GM21360 (cell line): ENCODE results near the gene IQGAP1.
"Not testable (repeated sequence)": the region's sequence is repeated elsewhere in the genome, so short reads cannot be mapped to it uniquely, and the experiment has no call there.

ENCODE experiments used
- ATAC-seq: cut with Tn5 transposase; IDR thresholded peaks from one replicate; pipeline ENCODE4 v1.9.1; 2021; ENCODE audit warnings: mild to moderate bottlenecking, moderate library complexity; ENCODE audit not compliant: unreplicated experiment

The IQGAP1 gene

DNA sequence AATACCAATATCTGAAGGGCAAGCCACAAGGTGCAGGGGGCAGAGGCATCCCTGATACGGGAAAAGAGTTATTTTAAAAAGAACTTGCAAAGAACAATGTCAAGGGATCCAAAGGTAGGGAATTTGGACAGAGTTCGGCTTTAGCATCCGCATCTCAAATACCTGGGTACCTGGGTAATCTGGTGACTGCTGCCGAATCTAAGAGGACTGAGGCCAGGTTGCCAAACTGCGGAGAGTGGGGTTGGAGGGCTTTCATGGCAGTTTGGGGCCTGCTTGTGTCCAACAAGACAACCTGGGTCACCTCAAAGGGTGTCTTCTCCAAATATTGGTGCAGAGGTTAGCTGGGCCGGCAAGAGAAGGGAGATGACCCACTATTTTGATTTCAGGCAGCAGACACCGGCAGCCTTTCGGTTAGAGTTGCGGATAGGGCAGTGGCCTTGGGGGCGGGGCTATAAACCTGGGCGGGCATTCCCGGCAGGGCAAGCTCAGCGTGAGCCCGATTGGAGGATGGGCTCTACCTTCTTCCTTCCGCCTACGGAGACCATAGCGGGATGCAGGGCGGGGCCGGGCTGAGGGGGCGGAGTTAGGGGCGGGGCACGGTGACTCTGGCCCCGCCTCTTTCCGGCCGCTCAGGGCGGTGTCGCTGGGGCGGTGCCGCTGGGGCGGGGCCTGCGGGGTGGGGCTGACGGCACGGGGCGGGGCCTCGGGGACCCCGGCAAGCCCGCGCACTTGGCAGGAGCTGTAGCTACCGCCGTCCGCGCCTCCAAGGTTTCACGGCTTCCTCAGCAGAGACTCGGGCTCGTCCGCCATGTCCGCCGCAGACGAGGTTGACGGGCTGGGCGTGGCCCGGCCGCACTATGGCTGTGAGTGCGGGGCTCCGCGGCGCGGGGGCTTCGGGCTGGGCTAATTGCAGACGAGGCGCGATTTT is at the start of gene IQGAP1:
TSS of gene IQGAP1 (plus strand) at position 709 of the 928 bp plus-strand sequence. CDS start at position 809, 100 bp downstream.
- ATAC-seq, result peak; percentile 88

DNA sequence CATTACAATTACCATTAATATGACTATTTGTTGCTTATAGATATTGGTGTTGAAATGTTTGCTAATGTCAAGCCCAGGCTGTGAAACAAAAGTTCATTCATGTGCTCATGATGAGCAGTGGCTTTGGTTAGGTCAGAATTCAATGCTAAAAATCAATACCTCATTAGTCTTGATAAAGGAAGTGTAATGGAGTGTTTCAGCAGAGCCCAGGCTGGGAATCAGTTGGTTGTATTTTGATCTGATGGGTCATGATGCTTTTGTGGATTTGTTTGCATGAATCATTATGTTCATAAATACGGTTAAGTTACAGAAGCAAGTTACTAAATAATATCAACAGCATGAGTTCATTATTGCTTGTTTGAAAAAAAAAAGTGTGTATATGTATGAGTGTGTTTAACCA is 49.5 kb upstream of the IQGAP1 start:
- no peak for ATAC-seq

- no peak for ATAC-seq
Measured at GRCh38 chr15:90340345-90340744, 47.7 kb upstream of the IQGAP1 start.

DNA sequence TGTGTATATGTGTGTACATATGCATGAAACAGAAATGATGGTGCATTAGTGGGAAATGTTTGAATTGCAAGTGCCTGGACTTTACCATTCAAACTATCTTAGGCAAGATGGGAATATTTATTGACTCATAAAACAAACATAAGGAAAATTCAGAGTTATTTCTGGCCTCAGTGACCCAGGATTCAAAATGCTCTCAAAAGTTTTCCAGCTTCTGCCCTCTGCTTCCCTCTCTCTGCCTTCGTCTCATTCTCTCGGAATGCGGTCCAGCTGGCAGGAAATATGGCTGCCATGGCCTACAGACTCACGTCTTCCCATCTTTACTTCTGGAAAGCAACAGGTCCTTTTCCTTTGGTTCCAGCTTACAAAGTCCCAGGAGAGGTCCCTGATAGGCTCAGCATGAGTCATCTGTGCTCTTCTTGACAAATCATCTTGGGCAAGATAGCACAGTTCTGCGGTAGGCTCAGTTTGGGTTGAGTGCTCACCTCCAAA is 44.7 kb upstream of the IQGAP1 start:
- no peak for ATAC-seq

DNA sequence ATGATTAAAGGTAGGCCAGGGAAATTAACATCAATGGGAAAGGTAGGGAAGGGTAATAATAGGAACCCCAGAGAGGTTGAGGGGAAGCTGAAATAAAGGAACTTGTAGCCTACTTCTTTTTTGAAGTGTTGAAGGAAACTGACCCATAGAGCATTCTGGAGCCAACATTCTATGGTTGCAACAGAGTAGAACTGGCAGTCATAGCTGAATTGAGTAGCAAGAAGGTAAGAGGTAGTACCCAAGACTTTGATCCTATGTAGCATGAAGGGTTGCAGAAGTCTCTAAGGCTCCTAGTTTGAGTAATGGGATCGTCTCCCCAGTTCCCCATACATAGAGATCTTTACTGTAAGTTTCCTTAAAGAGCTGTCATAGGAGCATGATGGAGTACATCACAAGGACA is 43.4 kb upstream of the IQGAP1 start:
- ATAC-seq, result no peak

DNA sequence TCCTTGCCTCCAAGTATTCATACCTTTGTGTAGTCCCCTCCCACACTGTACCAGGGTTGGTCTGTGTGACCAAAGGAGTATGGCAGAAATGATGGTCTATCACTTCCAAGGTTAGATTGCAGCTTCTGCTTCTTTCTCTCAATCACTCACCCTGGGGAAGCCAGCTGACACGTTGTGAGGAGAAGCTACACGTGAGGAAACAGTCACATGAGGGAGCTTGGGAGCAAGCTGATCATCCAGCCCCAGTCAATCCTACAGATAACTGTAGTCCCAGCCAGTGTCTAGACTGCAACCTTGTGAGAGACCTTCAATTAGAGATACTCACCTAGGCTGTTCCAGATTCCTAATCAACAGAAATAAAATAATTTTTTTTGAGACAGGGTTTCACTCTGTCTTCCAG is 42.2 kb upstream of the IQGAP1 start:
- ATAC-seq, result no peak

GRCh38 chr15:90347431-90348065 is 40.5 kb upstream of the IQGAP1 start:
- ATAC-seq, result not testable (repeated sequence)

- ATAC-seq, result no peak
Measured at GRCh38 chr15:90348456-90348855, 39.6 kb upstream of the IQGAP1 start.

- no peak for ATAC-seq
Measured at GRCh38 chr15:90349072-90349471, 39.0 kb upstream of the IQGAP1 start.

- no peak for ATAC-seq
Measured at GRCh38 chr15:90349821-90350220, 38.2 kb upstream of the IQGAP1 start.

DNA sequence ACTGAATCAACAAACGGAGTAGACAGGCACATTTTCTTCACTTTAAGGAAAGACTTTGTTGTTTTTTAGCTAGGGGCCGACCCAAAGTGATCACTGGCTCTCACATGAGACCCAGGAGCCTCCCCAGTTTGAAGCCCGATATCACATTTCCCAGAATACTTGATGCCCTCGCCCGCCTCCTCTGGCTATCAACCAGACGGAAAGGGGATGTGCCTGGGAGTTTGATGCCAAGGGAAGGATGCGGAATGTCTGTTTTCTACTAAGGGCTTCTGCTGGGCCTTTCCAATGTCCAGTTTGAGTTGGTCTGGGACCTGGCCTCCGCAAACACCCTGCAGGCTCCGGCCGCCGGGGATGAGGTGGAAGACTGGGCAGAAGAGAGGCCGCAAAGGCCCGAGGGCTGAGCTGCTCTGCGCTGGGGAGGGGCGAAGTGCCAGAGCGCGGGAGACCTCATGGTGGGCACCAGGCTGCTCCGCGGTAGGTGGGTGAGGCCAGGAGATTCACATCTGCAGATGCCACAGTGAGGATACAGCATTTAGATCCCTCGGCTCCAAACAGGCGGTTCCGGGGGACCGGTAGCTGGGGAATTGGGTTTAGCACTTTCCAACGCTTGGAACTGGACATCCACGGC is 36.4 kb upstream of the IQGAP1 start:
- ATAC-seq, result no peak

GRCh38 chr15:90352107-90352893 is 35.7 kb upstream of the IQGAP1 start, which contains the start of gene ZNF774:
ZNF774 (plus strand) TSS chr15:90352284; CDS start chr15:90354661, 2,377 bp downstream.
- peak; percentile 97 for ATAC-seq

DNA sequence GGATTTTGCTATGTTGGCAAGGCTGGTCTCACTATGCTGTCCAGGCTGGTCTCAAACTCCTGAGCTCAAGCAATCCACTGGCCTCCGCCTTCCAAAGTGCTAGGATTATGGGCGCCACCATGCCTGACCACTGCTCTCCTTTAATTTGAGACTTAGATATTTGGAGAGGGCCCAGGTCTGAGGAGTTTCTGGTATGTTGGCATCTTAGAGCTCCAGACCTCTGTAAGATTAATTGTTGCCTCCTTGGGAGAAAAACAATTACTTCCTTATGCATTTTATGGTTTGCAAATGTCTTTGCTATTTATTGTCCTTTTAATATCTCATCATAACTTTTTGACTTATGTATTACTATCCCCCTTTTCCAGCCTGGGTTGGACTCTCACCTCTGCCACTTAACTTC is 33.1 kb upstream of the IQGAP1 start:
- ATAC-seq, result no peak

- no peak for ATAC-seq
Measured at GRCh38 chr15:90358124-90359033, 29.7 kb upstream of the IQGAP1 start.

- ATAC-seq, result no peak
Measured at GRCh38 chr15:90360746-90361145, 27.3 kb upstream of the IQGAP1 start.

- ATAC-seq, result no peak
Measured at GRCh38 chr15:90362936-90363212, 25.2 kb upstream of the IQGAP1 start.

GRCh38 chr15:90364251-90364650 is 23.8 kb upstream of the IQGAP1 start:
- ATAC-seq, result no peak

- no peak for ATAC-seq
Measured at GRCh38 chr15:90365414-90366055, 22.5 kb upstream of the IQGAP1 start.

- ATAC-seq, result no peak
Measured at GRCh38 chr15:90367576-90367975, 20.5 kb upstream of the IQGAP1 start.
